ENCODE measurements around the gene POU2F3.

DNA sequence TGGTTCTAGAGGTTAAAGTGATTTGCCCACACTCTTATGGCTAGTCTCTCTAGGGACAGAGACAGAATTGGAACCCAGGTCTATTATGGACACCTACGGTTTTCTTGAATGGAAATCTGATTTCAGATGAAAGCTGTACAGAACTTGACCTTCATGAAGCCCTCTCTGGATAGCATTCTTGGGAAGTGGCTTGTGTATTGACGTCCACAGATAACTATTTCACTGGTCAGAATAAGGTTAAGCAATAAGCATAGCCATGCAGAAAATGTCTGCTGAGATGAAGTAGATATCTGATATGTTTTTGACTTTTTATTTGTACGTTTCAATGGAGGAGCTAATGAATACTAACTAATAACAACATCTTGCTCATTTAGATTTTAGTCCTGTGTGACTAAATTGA lies 86.3 kb downstream of the POU2F3 start:
- no peak for TF ChIP-seq RAD21 (IDR thresholded peaks at IDR 0.05; ENCODE audit: low read depth)
- TF ChIP-seq, protein P1, sequence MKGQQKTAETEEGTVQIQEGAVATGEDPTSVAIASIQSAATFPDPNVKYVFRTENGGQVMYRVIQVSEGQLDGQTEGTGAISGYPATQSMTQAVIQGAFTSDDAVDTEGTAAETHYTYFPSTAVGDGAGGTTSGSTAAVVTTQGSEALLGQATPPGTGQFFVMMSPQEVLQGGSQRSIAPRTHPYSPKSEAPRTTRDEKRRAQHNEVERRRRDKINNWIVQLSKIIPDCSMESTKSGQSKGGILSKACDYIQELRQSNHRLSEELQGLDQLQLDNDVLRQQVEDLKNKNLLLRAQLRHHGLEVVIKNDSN (IDR thresholded peaks at IDR 0.05): no peak
- no peak for TF ChIP-seq YY1 (IDR thresholded peaks at IDR 0.05; ENCODE audit: low read depth)
- no peak for TF ChIP-seq ZBTB7A (IDR thresholded peaks at IDR 0.05; ENCODE audit: low read depth)
- TF ChIP-seq, protein P2, sequence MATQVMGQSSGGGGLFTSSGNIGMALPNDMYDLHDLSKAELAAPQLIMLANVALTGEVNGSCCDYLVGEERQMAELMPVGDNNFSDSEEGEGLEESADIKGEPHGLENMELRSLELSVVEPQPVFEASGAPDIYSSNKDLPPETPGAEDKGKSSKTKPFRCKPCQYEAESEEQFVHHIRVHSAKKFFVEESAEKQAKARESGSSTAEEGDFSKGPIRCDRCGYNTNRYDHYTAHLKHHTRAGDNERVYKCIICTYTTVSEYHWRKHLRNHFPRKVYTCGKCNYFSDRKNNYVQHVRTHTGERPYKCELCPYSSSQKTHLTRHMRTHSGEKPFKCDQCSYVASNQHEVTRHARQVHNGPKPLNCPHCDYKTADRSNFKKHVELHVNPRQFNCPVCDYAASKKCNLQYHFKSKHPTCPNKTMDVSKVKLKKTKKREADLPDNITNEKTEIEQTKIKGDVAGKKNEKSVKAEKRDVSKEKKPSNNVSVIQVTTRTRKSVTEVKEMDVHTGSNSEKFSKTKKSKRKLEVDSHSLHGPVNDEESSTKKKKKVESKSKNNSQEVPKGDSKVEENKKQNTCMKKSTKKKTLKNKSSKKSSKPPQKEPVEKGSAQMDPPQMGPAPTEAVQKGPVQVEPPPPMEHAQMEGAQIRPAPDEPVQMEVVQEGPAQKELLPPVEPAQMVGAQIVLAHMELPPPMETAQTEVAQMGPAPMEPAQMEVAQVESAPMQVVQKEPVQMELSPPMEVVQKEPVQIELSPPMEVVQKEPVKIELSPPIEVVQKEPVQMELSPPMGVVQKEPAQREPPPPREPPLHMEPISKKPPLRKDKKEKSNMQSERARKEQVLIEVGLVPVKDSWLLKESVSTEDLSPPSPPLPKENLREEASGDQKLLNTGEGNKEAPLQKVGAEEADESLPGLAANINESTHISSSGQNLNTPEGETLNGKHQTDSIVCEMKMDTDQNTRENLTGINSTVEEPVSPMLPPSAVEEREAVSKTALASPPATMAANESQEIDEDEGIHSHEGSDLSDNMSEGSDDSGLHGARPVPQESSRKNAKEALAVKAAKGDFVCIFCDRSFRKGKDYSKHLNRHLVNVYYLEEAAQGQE (IDR thresholded peaks at IDR 0.05; ENCODE audit: low read depth): no peak
- no peak for TF ChIP-seq MAX (IDR thresholded peaks at IDR 0.05)
- TF ChIP-seq NFIC (IDR thresholded peaks at IDR 0.05): no peak
- TF ChIP-seq CEBPB (IDR thresholded peaks at IDR 0.05): no peak
- no peak for TF ChIP-seq EP300 (IDR thresholded peaks at IDR 0.05; ENCODE audit: borderline replicate concordance)
- no peak for TF ChIP-seq TEAD4 (IDR thresholded peaks at IDR 0.05)
- no peak for TF ChIP-seq TCF12 (IDR thresholded peaks at IDR 0.05; ENCODE audit: low read depth)
- no peak for TF ChIP-seq EGR1 (IDR thresholded peaks at IDR 0.05)
- no peak for TF ChIP-seq FOXM1 (IDR thresholded peaks at IDR 0.05; ENCODE audit: borderline replicate concordance, low read depth)
